ENCODE results near the gene LTF. TPM values are rescaled to one million over a fixed set of nuclear protein-coding genes. Genes with fewer than 3 reads are reported as not detected.
A peak's percentile ranks its signal among the peaks of the same experiment; 100 is the strongest.

LTF gene
- total RNA-seq, 4 donors from 2014 or later = 0.14 to 3.3 TPM; not detected in 2

DNA sequence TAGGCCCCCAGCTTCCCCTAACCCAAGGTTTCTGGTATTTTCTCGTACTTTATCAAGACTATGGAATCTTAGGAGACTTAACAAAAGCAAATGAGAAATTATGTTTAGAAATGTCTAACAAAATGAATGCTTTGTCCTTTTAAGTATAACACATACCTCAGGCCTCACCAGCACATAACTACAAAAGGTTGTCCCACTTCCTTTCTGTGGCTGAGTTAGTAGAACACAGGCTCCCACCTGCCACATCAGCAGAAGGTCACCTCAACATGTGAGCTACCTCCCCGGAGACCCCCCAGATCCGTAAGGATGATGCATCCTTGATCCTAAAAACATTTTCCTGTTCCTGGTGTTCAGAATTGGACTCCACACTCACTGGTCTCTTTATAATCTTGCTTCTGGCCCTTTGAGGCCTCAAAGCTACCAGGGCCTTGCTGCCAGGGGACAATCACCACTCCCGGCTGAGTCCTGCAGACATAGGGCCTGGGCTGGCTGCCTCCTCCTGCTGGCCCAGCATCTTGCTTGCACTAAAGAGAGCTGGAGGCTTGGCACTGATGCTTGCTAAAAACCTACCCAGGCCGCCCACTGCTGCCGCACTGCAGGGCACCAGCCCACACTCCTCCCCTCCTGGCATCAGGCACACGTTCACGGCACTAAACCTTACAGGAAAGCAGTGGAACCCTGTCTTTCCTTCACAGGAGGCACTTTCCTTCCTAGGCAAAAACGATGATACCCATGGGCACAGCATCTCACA lies 54.8 kb downstream of the LTF start:
- Histone ChIP-seq H3K27me3 (no peaks in the 10 kb centered on the region), H3K27ac (no peak overlapping the region), H3K4me1 (peaks cover 0 to 46% (median 17%) of the 10 kb centered on the region in 4 donors), H3K4me3 (no peak overlapping the region), H3K36me3 (no peaks in the 10 kb centered on the region), H3K9me3 (no peaks in the 10 kb centered on the region)
- WGBS, 2 donors (ENCODE audit: low coverage in 1 of 2) = 89 to 93% methylated on average over 3 to 9 of the region's 9 CpGs
- intact Hi-C loops (cut with DNase I; ENCODE audit: low total_unique reads) (no loop called here), in situ Hi-C loops (cut with MboI; ENCODE audit: low pct_ligation_motif_present in 1 of 4, low pct_unique_long_range_greater_than_20kb in 1 of 4, low sequenced_read_pairs in 3 of 4) (no loop called here)
- no peak for TF ChIP-seq POLR2A (IDR thresholded peaks at IDR 0.05)
- no peak for TF ChIP-seq POLR2AphosphoS5 (IDR thresholded peaks at IDR 0.05)
- TF ChIP-seq EP300 (IDR thresholded peaks at IDR 0.05; ENCODE audit: low read depth) = no peak
- no peak for TF ChIP-seq CTCF (IDR thresholded peaks at IDR 0.05)
- DNase-seq = no peak

DNA sequence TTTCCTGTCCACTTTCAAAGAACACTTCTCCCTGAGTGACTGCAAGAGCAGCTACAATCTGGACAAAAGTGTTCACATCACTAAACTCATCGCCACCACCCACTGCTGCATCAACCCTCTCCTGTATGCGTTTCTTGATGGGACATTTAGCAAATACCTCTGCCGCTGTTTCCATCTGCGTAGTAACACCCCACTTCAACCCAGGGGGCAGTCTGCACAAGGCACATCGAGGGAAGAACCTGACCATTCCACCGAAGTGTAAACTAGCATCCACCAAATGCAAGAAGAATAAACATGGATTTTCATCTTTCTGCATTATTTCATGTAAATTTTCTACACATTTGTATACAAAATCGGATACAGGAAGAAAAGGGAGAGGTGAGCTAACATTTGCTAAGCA lies 55.9 kb downstream of the LTF start:
- intact Hi-C loops (cut with DNase I; ENCODE audit: low total_unique reads) = no loop called here
- in situ Hi-C loops (cut with MboI; ENCODE audit: low pct_ligation_motif_present in 1 of 4, low pct_unique_long_range_greater_than_20kb in 1 of 4, low sequenced_read_pairs in 3 of 4) = no loop called here

DNA sequence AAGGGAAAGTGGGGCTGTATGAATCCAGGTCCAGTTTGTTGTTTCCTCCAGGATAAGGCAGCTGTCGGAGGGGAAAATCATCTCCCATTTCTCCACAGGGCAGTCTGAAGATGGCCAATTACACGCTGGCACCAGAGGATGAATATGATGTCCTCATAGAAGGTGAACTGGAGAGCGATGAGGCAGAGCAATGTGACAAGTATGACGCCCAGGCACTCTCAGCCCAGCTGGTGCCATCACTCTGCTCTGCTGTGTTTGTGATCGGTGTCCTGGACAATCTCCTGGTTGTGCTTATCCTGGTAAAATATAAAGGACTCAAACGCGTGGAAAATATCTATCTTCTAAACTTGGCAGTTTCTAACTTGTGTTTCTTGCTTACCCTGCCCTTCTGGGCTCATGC lies 56.7 kb downstream of the LTF start:
- peak overlapping the region; percentile 82 to 95 (median 88) for H3K27ac ChIP-seq
- WGBS, 2 donors (ENCODE audit: low coverage in 1 of 2) = 21 to 62% methylated on average over 2 to 7 of the region's 7 CpGs
- no peaks in the 10 kb centered on the region for H3K9me3 ChIP-seq
- intact Hi-C loops (cut with DNase I; ENCODE audit: low total_unique reads) (no loop called here), in situ Hi-C loops (cut with MboI; ENCODE audit: low pct_ligation_motif_present in 1 of 4, low pct_unique_long_range_greater_than_20kb in 1 of 4, low sequenced_read_pairs in 3 of 4) (no loop called here)
- no peaks in the 10 kb centered on the region for H3K36me3 ChIP-seq
- no peaks in the 10 kb centered on the region for H3K27me3 ChIP-seq
- H3K4me1 ChIP-seq = peaks cover 0 to 52% (median 20%) of the 10 kb centered on the region in 4 donors
- DNase-seq = no peak
- peak overlapping the region in 3 of 4 donors; percentile 31 to 51 (median 32) for H3K4me3 ChIP-seq
- no peak for TF ChIP-seq POLR2AphosphoS5 (IDR thresholded peaks at IDR 0.05)

More for the DNA sequence above, 55.9 kb downstream of the LTF start:
- H3K4me1 ChIP-seq = peaks cover 0 to 52% (median 20%) of the 10 kb centered on the region in 4 donors
- DNase-seq = no peak
- no peaks in the 10 kb centered on the region for H3K9me3 ChIP-seq
- 94 to 97% methylated on average over 6 to 7 of the region's 7 CpGs for WGBS, 2 donors (ENCODE audit: low coverage in 1 of 2)
- H3K36me3 ChIP-seq = no peaks in the 10 kb centered on the region
- H3K27me3 ChIP-seq = no peaks in the 10 kb centered on the region
- H3K27ac ChIP-seq = no peak overlapping the region
- H3K4me3 ChIP-seq = no peak overlapping the region
- TF ChIP-seq EP300 (IDR thresholded peaks at IDR 0.05; ENCODE audit: low read depth) = no peak
- TF ChIP-seq POLR2AphosphoS5 (IDR thresholded peaks at IDR 0.05) = no peak
- TF ChIP-seq CTCF (IDR thresholded peaks at IDR 0.05) = no peak
- no peak for TF ChIP-seq POLR2A (IDR thresholded peaks at IDR 0.05)

- H3K4me1 ChIP-seq = peaks cover 0 to 46% (median 20%) of the 10 kb centered on the region in 4 donors
- no peak for TF ChIP-seq CTCF (IDR thresholded peaks at IDR 0.05)
- TF ChIP-seq EP300 (IDR thresholded peaks at IDR 0.05; ENCODE audit: low read depth) = no peak
- peak; percentile 87 for TF ChIP-seq POLR2A (IDR thresholded peaks at IDR 0.05)
- TF ChIP-seq POLR2AphosphoS5 (IDR thresholded peaks at IDR 0.05) = peak; percentile 59 to 88 (median 78)
- H3K27me3 ChIP-seq = no peaks in the 10 kb centered on the region
- intact Hi-C loops (cut with DNase I; ENCODE audit: low total_unique reads) (no loop called here), in situ Hi-C loops (cut with MboI; ENCODE audit: low pct_ligation_motif_present in 1 of 4, low pct_unique_long_range_greater_than_20kb in 1 of 4, low sequenced_read_pairs in 3 of 4) (no loop called here)
- peak within 1 kb of the TSS; percentile 82 to 95 (median 88) for H3K27ac ChIP-seq
- no peaks in the 10 kb centered on the region for H3K36me3 ChIP-seq
- H3K9me3 ChIP-seq = no peaks in the 10 kb centered on the region
- peak; percentile 89 for DNase-seq
- peak within 1 kb of the TSS in 3 of 4 donors; percentile 31 to 51 (median 32) for H3K4me3 ChIP-seq
- WGBS, 2 donors (ENCODE audit: low coverage in 1 of 2) = 29% methylated on average over 4 to 20 of the region's 20 CpGs
These were observed 57.7 kb downstream of the LTF start, which contains the start of the genes CCR5AS and CCRL2 for GRCh38 chr3:46406788-46407611. Gene CCR5AS (minus strand): TSS chr3:46407066. Gene CCRL2 (plus strand): TSS chr3:46407259. CDS start chr3:46408080, 821 bp downstream.
